Pancreas (tissue), 10 donors: ENCODE results near the gene HES2. TPM values are rescaled to one million over a fixed set of nuclear protein-coding genes. Genes with fewer than 3 reads are reported as not detected.

Experiments used
- ATAC-seq, 4 donors: fragments of 200-7000 bp; cut with Tn5 transposase; one replicate each; pipeline versions ENCODE4 v1.8.0 to v1.9.1; 2020; ENCODE audit warnings: mild to moderate bottlenecking in 4 of 4, moderate library complexity in 4 of 4
- DNase-seq, 6 donors: peaks; one replicate each; pipeline ENCODE4 v3.0.0-alpha.2; 2020
- FAIRE-seq: peaks from 2 replicates; lab custom pipeline; 2012; peaks lifted over from hg19 to GRCh38; lab: Jason Lieb, UNC
- H3K27ac ChIP-seq, 4 donors: fragments of 200-600 bp; sonication (generic); 1 replicate in 3 of 4; 2 replicates in 1 of 4; pipeline versions ENCODE4 v1.5.0 to v1.8.0; 2020
- H3K27me3 ChIP-seq, 4 donors: fragments of 200-600 bp; one replicate each; pipeline ENCODE4 v1.8.0; 2021
- H3K36me3 ChIP-seq, 3 donors: fragments of 200-600 bp; sonication (generic) in 1 of 3; one replicate each; pipeline versions ENCODE4 v1.5.0 to v1.8.0; 2020 to 2021
- H3K4me1 ChIP-seq, 3 donors: fragments of 200-600 bp; one replicate each; pipeline ENCODE4 v1.8.0; 2021
- H3K4me3 ChIP-seq, 4 donors: fragments of 200-600 bp; sonication (generic) in 2 of 4; one replicate each; pipeline versions ENCODE4 v1.5.0 to v1.8.0; 2020 to 2021
- H3K9me3 ChIP-seq, 4 donors: fragments of 200-600 bp; one replicate each; pipeline ENCODE4 v1.8.0; 2021
- CTCF ChIP-seq, 4 donors: fragments of 200-600 bp; sonication (generic) in 3 of 4; IDR thresholded peaks; one replicate each; pipeline versions ENCODE4 v1.5.0 to v1.8.0; 2021; ENCODE audit warnings: antibody characterized with exemption in 4 of 4
- WGBS, 2 donors: extraction: QIAGEN DNeasy Blood & Tissue Kit; methylation state at CpG; one replicate each; pipeline ENCODE4 v1.1.7; 2013; 5-methylcytosine and 5-hydroxymethylcytosine counted together
- intact Hi-C, 3 donors: fragments of 100-400 bp; cut with DNase I; formaldehyde crosslinking; loops; one replicate each; pipeline versions ENCODE4 v1.11.1 to v1.14.2; 2022
- polyA plus RNA-seq, 2 donors: library from polyadenylated mRNA; stranded (reverse); fragments of 200-250 nt; gene quantifications; one replicate each; pipeline ENCODE4 v1.2.3, GENCODE V29; 2013
- total RNA-seq, 6 donors: library from RNA; stranded (reverse); fragmentation: NEBNext Ultra II Directional in 4 of 6; extraction: Animal tissue kit (Norgen Biotek cat#: 25700) in 4 of 6; gene quantifications; one replicate each; pipeline versions ENCODE4 v1.2.1 to v1.2.4, GENCODE V29; 2021 to 2023
- donor health status: healthy with polysubstance abuse.
- donor health status: DM: no; HTN: no; CAD: no; lungs with moderate emphysema.
- donor health status: DM: no; HTN: no; CAD: no.
- donor health status: control.
- donor health status: control.
- donor health status: Bipolar disorder and iron deficiency.
- donor health status: DM: yes; HTN: yes; CAD: no.
- donor health status: DM: no; HTN: no; CAD: no.
- donor health status: DM: no; HTN: no; CAD: no.
- donor health status: DM: yes; HTN: yes; CAD: no.

HES2 gene
- total and polyA plus RNA-seq, 8 donors = 0.03 to 0.31 (median 0.09) TPM; not detected in 5

DNA sequence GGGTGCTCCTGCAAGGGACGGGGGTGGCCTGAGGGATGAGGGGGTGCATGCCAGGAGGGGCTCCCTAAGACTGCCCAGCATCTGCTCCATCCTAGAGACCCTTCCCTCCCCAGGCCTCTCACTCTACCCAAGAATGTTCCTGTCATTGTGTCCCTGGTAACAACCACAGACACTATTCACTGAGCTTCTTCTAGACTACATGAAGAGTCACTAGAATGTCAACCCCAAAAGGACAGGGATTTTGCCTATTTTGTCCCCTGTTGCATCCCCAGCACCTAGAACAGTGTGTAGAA, 43.3 kb upstream of the HES2 start:
- no peak for ATAC-seq
- intact Hi-C loops = no loop called here
- Histone ChIP-seq H3K4me1 (no peaks in the 10 kb centered on the region), H3K27ac (no peak overlapping the region), H3K9me3 (no peaks in the 10 kb centered on the region), H3K36me3 (no peaks in the 10 kb centered on the region), H3K27me3 (no peaks in the 10 kb centered on the region), H3K4me3 (no peak overlapping the region)
- 63 to 88% methylated on average over 1 of the region's 1 CpG for WGBS, 2 donors
- no peak for DNase-seq
- no peak for FAIRE-seq
- no peak for TF ChIP-seq CTCF (IDR thresholded peaks at IDR 0.05)

- DNase-seq (peak in 2 of 6 donors; percentile 40 to 73), ATAC-seq (no peak), FAIRE-seq (no peak)
- H3K27me3 ChIP-seq = no peaks in the 10 kb centered on the region
- no peak overlapping the region for H3K4me3 ChIP-seq
- TF ChIP-seq CTCF (IDR thresholded peaks at IDR 0.05) = no peak
- H3K4me1 ChIP-seq = no peaks in the 10 kb centered on the region
- no peaks in the 10 kb centered on the region for H3K36me3 ChIP-seq
- H3K27ac ChIP-seq = no peak overlapping the region
- intact Hi-C loops = no loop called here
- H3K9me3 ChIP-seq = no peaks in the 10 kb centered on the region
- WGBS, 2 donors = 78 to 84% methylated on average over 13 of the region's 13 CpGs
Observed at GRCh38 chr1:6462412-6463119, 42.8 kb upstream of the HES2 start.

- no peak for ATAC-seq
- Histone ChIP-seq H3K36me3 (no peaks in the 10 kb centered on the region), H3K9me3 (no peaks in the 10 kb centered on the region), H3K27ac (no peak overlapping the region), H3K4me1 (no peaks in the 10 kb centered on the region), H3K4me3 (no peak overlapping the region), H3K27me3 (no peaks in the 10 kb centered on the region)
- WGBS, 2 donors = 86 to 89% methylated on average over 47 to 48 of the region's 48 CpGs
- intact Hi-C loops = no loop called here
- FAIRE-seq = no peak
- TF ChIP-seq CTCF (IDR thresholded peaks at IDR 0.05) = no peak
- peak in 1 of 6 donors; percentile 54 for DNase-seq
Observed at GRCh38 chr1:6461538-6462411, 42.1 kb upstream of the HES2 start.

DNA sequence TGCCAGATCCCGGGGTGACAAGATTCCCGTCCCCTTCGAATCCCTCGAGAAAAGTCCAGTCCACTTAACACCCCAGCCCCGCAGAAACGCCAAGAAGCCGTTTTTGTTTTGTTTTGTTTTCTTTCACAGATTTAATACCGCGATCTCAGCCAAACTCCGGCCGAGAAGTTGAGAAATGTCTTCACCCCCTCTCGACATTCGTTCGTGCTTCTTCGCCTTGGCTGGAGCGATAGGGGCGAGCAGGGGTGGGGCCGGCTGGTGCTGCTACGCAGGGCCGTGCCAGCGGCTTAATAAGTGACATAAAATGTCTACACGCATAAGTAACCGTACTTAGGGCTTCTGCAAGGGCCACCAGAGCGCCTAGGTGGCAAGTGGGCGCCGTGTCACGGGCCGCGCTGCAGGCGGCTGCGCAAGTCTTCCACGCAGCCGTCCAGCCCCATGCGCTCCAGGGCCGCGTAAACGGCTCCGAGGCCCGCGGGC, 41.4 kb upstream of the HES2 start:
- H3K27ac ChIP-seq = no peak overlapping the region
- H3K36me3 ChIP-seq = no peaks in the 10 kb centered on the region
- intact Hi-C loops = no loop called here
- no peaks in the 10 kb centered on the region for H3K9me3 ChIP-seq
- DNase-seq (no peak), FAIRE-seq (no peak), ATAC-seq (no peak)
- no peak for TF ChIP-seq CTCF (IDR thresholded peaks at IDR 0.05)
- 78 to 79% methylated on average over 40 of the region's 40 CpGs for WGBS, 2 donors
- no peaks in the 10 kb centered on the region for H3K27me3 ChIP-seq
- H3K4me1 ChIP-seq = no peaks in the 10 kb centered on the region
- no peak overlapping the region for H3K4me3 ChIP-seq
